GM19455 (cell line): ENCODE results near the gene GRIA4.
"Not testable (repeated sequence)": the region's sequence is repeated elsewhere in the genome, so short reads cannot be mapped to it uniquely, and the experiment has no call there.

Experiments
- ATAC-seq: cut with Tn5 transposase; IDR thresholded peaks from one replicate; pipeline ENCODE4 v1.9.1; 2021; ENCODE audit not compliant: unreplicated experiment

The GRIA4 gene

GRCh38 chr11:105785850-105786249 is 176.0 kb downstream of the GRIA4 start:
- ATAC-seq: not testable (repeated sequence)

- ATAC-seq: no peak
These were observed 176.9 kb downstream of the GRIA4 start for GRCh38 chr11:105786741-105787140.

- no peak for ATAC-seq
These were observed 179.9 kb downstream of the GRIA4 start for GRCh38 chr11:105789579-105790420.

- no peak for ATAC-seq
These were observed 181.0 kb downstream of the GRIA4 start for GRCh38 chr11:105790840-105791239.

- ATAC-seq: no peak
These were observed 183.2 kb downstream of the GRIA4 start for GRCh38 chr11:105793092-105793491.

GRCh38 chr11:105799263-105799662 is 189.4 kb downstream of the GRIA4 start:
- ATAC-seq: no peak

- no peak for ATAC-seq
These were observed 190.0 kb downstream of the GRIA4 start for GRCh38 chr11:105799728-105800462.

- ATAC-seq: no peak
These were observed 192.5 kb downstream of the GRIA4 start for GRCh38 chr11:105802390-105802789.

GRCh38 chr11:105811242-105811641 is 201.4 kb downstream of the GRIA4 start:
- no peak for ATAC-seq

- no peak for ATAC-seq
These were observed 211.5 kb downstream of the GRIA4 start for GRCh38 chr11:105821372-105821771.

GRCh38 chr11:105821781-105822180 is 211.9 kb downstream of the GRIA4 start:
- no peak for ATAC-seq

- ATAC-seq: no peak
These were observed 213.7 kb downstream of the GRIA4 start for GRCh38 chr11:105823495-105824033.

- ATAC-seq: no peak
These were observed 214.7 kb downstream of the GRIA4 start for GRCh38 chr11:105824457-105825013.

- no peak for ATAC-seq
These were observed 215.3 kb downstream of the GRIA4 start for GRCh38 chr11:105825141-105825540.

GRCh38 chr11:105827906-105828305 is 218.0 kb downstream of the GRIA4 start:
- no peak for ATAC-seq

- ATAC-seq: peak; percentile 70
These were observed 219.2 kb downstream of the GRIA4 start for GRCh38 chr11:105829084-105829483.

- ATAC-seq: no peak
These were observed 224.6 kb downstream of the GRIA4 start for GRCh38 chr11:105834461-105834860.

- no peak for ATAC-seq
These were observed 229.0 kb downstream of the GRIA4 start for GRCh38 chr11:105838668-105839384.

- ATAC-seq: no peak
These were observed 230.5 kb downstream of the GRIA4 start for GRCh38 chr11:105840391-105840790.

- no peak for ATAC-seq
These were observed 242.5 kb downstream of the GRIA4 start for GRCh38 chr11:105852403-105852802.

GRCh38 chr11:105854269-105854668 is 244.4 kb downstream of the GRIA4 start:
- no peak for ATAC-seq
